ENCODE results near the gene AHCY.
"Not testable (repeated sequence)": the region's sequence is repeated elsewhere in the genome, so short reads cannot be mapped to it uniquely, and the experiment has no call there.

The AHCY gene

DNA sequence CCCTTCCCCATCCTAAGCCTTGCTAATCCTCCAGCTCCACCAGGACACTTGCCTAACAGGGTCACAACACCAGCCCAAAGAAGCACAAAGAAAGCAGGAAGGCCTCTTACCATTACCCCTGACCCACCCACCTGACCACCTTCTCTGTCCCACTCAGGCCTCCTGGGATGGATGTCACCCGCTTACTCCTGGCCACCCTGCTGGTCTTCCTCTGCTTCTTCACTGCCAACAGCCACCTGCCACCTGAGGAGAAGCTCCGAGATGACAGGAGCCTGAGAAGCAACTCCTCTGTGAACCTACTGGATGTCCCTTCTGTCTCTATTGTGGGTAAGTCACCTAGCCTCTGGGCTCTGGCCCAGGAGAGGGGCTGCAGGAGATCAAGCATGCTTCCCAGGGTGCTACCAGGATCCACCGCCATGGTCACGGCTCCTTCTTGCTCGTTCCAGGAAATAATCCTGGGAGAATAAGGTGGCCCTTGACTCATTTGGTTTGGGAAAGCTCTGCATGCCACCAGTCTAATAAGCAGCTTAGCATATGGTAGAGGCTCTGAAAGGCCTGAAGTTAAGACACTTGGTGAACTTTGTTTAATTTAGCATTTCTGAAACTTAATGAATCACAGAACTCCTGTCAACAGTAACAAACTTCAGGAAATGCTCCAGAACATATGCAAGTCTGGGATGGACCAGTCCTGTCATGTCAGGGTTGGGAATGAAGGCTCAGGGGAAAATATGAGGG lies 42.8 kb downstream of the AHCY start:
- DNase-seq (ENCODE audit: extremely low spot score), result no peak
- POLR2A ChIA-PET, result no interaction called here
- CTCF ChIA-PET, result interaction anchor here (1.0 to 2.0 kb wide), 6 partner anchors 10 to 278 kb away, joined by 3 to 5 read pairs (median 3); partner anchors contain the start of gene ASIP
- TF ChIP-seq, protein P1, sequence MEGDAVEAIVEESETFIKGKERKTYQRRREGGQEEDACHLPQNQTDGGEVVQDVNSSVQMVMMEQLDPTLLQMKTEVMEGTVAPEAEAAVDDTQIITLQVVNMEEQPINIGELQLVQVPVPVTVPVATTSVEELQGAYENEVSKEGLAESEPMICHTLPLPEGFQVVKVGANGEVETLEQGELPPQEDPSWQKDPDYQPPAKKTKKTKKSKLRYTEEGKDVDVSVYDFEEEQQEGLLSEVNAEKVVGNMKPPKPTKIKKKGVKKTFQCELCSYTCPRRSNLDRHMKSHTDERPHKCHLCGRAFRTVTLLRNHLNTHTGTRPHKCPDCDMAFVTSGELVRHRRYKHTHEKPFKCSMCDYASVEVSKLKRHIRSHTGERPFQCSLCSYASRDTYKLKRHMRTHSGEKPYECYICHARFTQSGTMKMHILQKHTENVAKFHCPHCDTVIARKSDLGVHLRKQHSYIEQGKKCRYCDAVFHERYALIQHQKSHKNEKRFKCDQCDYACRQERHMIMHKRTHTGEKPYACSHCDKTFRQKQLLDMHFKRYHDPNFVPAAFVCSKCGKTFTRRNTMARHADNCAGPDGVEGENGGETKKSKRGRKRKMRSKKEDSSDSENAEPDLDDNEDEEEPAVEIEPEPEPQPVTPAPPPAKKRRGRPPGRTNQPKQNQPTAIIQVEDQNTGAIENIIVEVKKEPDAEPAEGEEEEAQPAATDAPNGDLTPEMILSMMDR (IDR thresholded peaks at IDR 0.05; ENCODE audit: control extremely low read depth, extremely low read depth, low read depth, missing control alignments), result no peak

DNA sequence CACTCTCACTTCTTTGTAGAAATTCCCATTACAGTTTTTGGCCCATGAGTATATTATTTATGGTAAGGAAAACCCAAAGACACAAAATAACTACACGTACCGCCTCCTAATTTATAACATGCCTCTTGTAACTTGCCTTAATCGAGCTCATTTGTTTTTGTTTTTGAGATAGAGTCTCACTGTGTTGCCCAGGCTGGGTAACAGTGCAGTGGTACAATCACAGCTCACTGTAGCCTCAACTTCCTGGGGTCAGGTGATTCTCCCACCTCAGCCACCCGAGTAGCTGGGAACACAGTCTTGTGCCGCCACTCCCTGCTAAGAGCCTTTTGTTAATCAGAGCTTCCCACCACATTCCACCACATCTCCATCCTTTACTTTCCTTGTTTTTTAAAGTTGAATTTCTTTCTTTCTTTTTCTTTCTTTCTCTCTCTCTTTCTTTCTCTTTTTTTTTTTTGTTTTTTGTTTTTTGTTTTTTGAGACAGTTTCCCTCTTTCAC lies 46.5 kb downstream of the AHCY start:
- ChIA-PET CTCF (interaction anchor here (0.9 to 2.1 kb wide), 7 partner anchors 8 to 67 kb away, joined by 3 to 9 read pairs (median 4); no protein-coding TSS in a partner anchor), POLR2A (no interaction called here)
- no peak for DNase-seq (ENCODE audit: extremely low spot score)
- TF ChIP-seq, protein P1 (IDR thresholded peaks at IDR 0.05; ENCODE audit: control extremely low read depth, extremely low read depth, low read depth, missing control alignments), result no peak

DNA sequence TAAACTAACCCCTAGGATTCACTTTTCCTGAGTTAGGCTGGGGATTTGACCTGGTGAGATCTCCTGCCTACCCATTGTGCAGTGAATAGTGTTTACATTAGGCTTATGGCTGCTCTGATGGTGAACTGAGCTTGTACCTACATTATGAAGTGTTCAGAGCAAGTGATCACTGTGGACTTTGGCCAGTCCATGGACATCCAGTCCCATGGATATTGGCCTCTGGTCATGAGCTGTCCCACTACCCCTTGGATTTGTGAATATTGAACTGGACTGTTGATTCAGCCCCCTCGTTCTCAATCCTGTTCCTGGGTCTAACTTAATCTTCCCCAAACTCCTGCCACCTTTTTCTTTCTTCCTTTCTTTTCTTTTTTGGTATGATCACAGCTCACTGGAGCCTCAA lies 48.2 kb downstream of the AHCY start:
- TF ChIP-seq, protein P1 (IDR thresholded peaks at IDR 0.05; ENCODE audit: control extremely low read depth, extremely low read depth, low read depth, missing control alignments), result no peak
- ChIA-PET CTCF (interaction anchor here (0.7 to 2.1 kb wide), 8 partner anchors 15 to 515 kb away, joined by 3 to 9 read pairs (median 3); no protein-coding TSS in a partner anchor), POLR2A (no interaction called here)
- DNase-seq (ENCODE audit: extremely low spot score), result no peak

DNA sequence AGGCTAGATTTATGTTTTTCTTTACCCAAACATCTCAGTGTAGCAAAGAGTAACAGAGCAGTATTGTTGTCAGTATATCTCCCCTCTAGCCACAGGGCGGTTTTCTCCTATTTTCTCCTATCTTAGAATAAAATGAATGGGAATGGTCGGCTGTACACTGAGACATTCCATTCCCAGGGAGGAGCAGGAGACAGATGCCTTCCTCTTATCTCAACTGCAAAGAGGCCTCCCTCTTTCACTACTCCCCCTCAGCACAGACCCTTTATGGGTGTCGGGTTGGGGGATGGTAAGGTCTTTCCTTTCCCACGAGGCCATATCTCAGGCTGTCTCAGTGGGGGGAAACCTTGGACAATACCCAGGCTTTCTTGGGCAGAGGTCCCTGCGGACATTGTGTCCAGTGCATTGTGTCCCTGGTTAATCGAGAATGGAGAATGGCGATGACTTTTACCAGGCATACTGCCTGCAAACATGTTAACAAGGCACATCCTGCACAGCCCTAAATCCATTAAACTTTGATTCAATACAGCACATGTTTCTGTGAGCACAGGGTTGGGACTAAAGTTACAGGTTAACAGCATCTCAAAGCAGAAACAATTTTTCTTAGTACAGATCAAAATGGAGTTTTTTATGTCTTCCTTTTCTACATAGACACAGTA lies 50.6 kb downstream of the AHCY start:
- CTCF ChIA-PET; POLR2A ChIA-PET; DNase-seq (ENCODE audit: extremely low spot score): not testable (repeated sequence)

DNA sequence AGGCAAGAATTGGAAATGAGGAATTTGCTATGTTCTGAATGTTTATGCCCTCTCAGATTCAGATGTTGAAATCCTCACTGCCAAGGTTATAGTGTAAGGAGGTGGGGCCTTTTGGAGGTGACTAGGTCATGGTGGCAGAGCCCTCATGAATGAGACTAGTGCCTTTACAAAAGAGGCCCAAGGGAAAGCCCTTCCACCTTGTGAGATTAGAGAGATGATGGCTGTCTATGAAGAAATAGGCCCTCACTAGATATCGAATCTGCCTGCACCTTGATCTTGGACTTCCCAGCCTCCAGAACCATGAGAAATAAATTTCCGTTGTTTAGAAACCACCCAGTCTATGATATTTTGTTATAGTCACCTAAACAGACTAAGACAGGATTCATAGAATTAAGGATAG lies 51.5 kb downstream of the AHCY start:
- DNase-seq (ENCODE audit: extremely low spot score), result no peak
- TF ChIP-seq, protein P1 (IDR thresholded peaks at IDR 0.05; ENCODE audit: control extremely low read depth, extremely low read depth, low read depth, missing control alignments), result no peak
- CTCF ChIA-PET, result no interaction called here
- POLR2A ChIA-PET, result no interaction called here

DNA sequence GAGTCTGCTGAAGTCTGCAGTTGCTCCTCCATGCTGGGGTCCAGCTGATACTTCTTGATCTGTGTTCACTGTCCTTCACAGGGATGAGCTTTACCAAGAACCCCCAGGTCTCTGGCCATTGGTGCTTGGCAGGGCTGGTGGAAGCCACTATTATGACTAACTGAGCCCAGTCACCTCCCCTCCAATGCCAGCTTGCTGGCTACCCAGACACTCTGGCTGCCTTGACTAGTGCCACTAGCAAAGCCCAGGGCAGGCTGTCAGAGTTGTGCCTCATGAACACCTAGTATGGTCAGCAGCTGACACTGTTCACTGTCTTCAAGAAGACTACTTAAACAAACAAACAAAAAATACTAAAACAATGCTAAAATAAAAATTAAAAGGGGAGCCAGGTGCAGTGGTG lies 53.1 kb downstream of the AHCY start:
- TF ChIP-seq, protein P1 (IDR thresholded peaks at IDR 0.05; ENCODE audit: control extremely low read depth, extremely low read depth, low read depth, missing control alignments), result no peak
- ChIA-PET POLR2A (no interaction called here), CTCF (interaction anchor here (0.7 to 1.5 kb wide), 5 partner anchors 10 to 63 kb away, joined by 3 to 4 read pairs (median 3); no protein-coding TSS in a partner anchor)
- DNase-seq (ENCODE audit: extremely low spot score), result no peak

DNA sequence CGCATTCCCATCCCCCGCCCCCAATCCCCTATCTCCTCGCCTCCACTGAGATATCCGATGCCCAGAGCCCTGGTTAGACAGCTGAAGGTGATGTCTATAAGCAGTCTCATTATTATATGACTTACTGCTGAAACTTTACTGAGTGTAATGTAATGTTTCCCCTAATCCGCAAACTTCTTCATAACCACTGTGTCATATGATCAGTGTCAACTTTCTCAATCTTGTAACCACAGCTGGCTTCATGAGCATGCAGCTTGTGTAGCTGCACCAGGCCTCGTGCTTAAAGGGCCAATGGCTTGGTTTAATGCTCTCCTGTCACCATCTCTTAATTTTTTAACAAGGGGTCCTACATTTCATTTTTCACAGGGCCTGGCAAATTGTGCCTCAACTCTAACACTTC lies 53.9 kb downstream of the AHCY start:
- ChIA-PET POLR2A (interaction anchor here (0.7 kb wide), 1 partner anchor 114 kb away, joined by 3 read pairs; the partner anchor contains the start of gene ITCH), CTCF (interaction anchor here (0.7 to 1.5 kb wide), 6 partner anchors 11 to 64 kb away, joined by 3 to 4 read pairs (median 3); no protein-coding TSS in a partner anchor)
- TF ChIP-seq, protein P1 (IDR thresholded peaks at IDR 0.05; ENCODE audit: control extremely low read depth, extremely low read depth, low read depth, missing control alignments), result no peak
- DNase-seq (ENCODE audit: extremely low spot score), result peak; percentile 38

Data from GM10248 (cell line).